H1 (cell line): Measurements from ENCODE around the gene HEBP2. TPM values are rescaled to one million over a fixed set of nuclear protein-coding genes. Genes with fewer than 3 reads are reported as not detected.

Source experiments
- CTCF ChIA-PET: fragments of 300-600 bp; sonication (Branson Sonifier 250); formaldehyde crosslinking; loops from one replicate; lab custom pipeline; 2021; ENCODE audit not compliant: partially characterized antibody; lab: Charles Lee
- POLR2A ChIA-PET: fragments of 300-600 bp; sonication (Branson Sonifier 250); formaldehyde crosslinking; loops from one replicate; lab custom pipeline; 2021; ENCODE audit warnings: inconsistent platforms; ENCODE audit not compliant: partially characterized antibody; lab: Charles Lee
- DNase-seq, 2 experiments: peaks; one replicate each; pipeline versions ENCODE4 v3.0.0 to v3.0.0-alpha.2; 2010 to 2022; ENCODE audit warnings: low spot score in 2 of 2, low read depth in 1 of 2, mixed read lengths in 1 of 2
- FAIRE-seq: peaks from 2 replicates; lab custom pipeline; 2011; peaks lifted over from hg19 to GRCh38; lab: Jason Lieb, UNC
- H2AFZ ChIP-seq: 2 replicates; pipeline ENCODE4 v1.8.1; 2012; ENCODE audit warnings: low read length, inconsistent platforms
- H2AK5ac ChIP-seq: 2 replicates; pipeline ENCODE4 v1.6.1; 2013; ENCODE audit warnings: low read depth, low read length
- H2BK120ac ChIP-seq: replicated peaks from 2 replicates; pipeline ENCODE3; 2013; ENCODE audit warnings: low read depth, low read length, inconsistent platforms
- H2BK12ac ChIP-seq: 2 replicates; pipeline ENCODE4 v1.6.1; 2013; ENCODE audit warnings: low read depth, low read length
- H2BK15ac ChIP-seq: 2 replicates; pipeline ENCODE4 v1.6.1; 2013; ENCODE audit warnings: low read length
- H2BK20ac ChIP-seq: 2 replicates; pipeline ENCODE4 v1.6.1; 2013; ENCODE audit warnings: low read length
- H2BK5ac ChIP-seq: 2 replicates; pipeline ENCODE4 v1.6.1; 2013; ENCODE audit warnings: low read depth, low read length
- H3K14ac ChIP-seq: 2 replicates; pipeline ENCODE4 v1.6.1; 2013; ENCODE audit warnings: inconsistent platforms; ENCODE audit not compliant: insufficient read length
- H3K18ac ChIP-seq: 2 replicates; pipeline ENCODE4 v1.6.1; 2013; ENCODE audit warnings: low read length; ENCODE audit errors: extremely low read depth
- H3K23ac ChIP-seq: 2 replicates; pipeline ENCODE4 v1.6.1; 2013; ENCODE audit warnings: inconsistent platforms; ENCODE audit not compliant: insufficient read length
- H3K23me2 ChIP-seq: 2 replicates; pipeline ENCODE4 v1.6.1; 2013; ENCODE audit warnings: low read depth, low read length
- H3K27ac ChIP-seq: 2 replicates; pipeline ENCODE4 v1.6.1; 2011; ENCODE audit warnings: low read depth, low read length, inconsistent platforms
- H3K27me3 ChIP-seq, 4 experiments: replicated peaks in 1 of 4; 1 replicate in 1 of 4; 2 replicates in 3 of 4; pipeline versions ENCODE4 v1.6.1 to v1.8.1; 2011 to 2013; ENCODE audit warnings: low read length in 3 of 4, mild to moderate bottlenecking in 3 of 4, inconsistent platforms in 2 of 4, mixed read lengths in 2 of 4, moderate library complexity in 1 of 4; ENCODE audit not compliant: control insufficient read depth in 3 of 4, insufficient read depth in 3 of 4; ENCODE audit errors: extremely low read depth in 1 of 4
- H3K36me3 ChIP-seq, 4 experiments: 2 replicates each; pipeline versions ENCODE4 v1.6.1 to v1.8.1; 2011 to 2013; ENCODE audit warnings: mild to moderate bottlenecking in 4 of 4, low read length in 3 of 4, moderate library complexity in 2 of 4, control low read depth in 1 of 4, inconsistent platforms in 1 of 4; ENCODE audit not compliant: insufficient read depth in 4 of 4, control insufficient read depth in 2 of 4
- H3K4ac ChIP-seq: replicated peaks from 2 replicates; pipeline ENCODE3; 2013; ENCODE audit warnings: low read length, low read depth, mixed read lengths, inconsistent platforms; ENCODE audit not compliant: insufficient read length
- H3K4me1 ChIP-seq, 4 experiments: replicated peaks in 1 of 4; 1 replicate in 1 of 4; 2 replicates in 3 of 4; pipeline versions ENCODE4 v1.6.1 to v1.8.1; 2011 to 2013; ENCODE audit warnings: low read length in 3 of 4, inconsistent platforms in 2 of 4, mixed read lengths in 1 of 4; ENCODE audit not compliant: insufficient read depth in 4 of 4, control insufficient read depth in 3 of 4
- H3K4me2 ChIP-seq, 2 experiments: 2 replicates each; pipeline versions ENCODE4 v1.6.1 to v1.8.1; 2011 to 2013; ENCODE audit warnings: low read depth in 2 of 2, low read length in 2 of 2, control low read depth in 1 of 2, inconsistent platforms in 1 of 2, mild to moderate bottlenecking in 1 of 2; ENCODE audit not compliant: insufficient read depth in 1 of 2
- H3K4me3 ChIP-seq, 4 experiments: fragments of 200-600, 300-600 bp in 1 of 4; sonication (generic), shearing (Covaris generic), sonication (Bioruptor Twin) in 1 of 4; 2 replicates each; pipeline versions ENCODE4 v1.5.1 to v1.8.1; 2011 to 2016; ENCODE audit warnings: low read length in 4 of 4, low read depth in 3 of 4, control low read depth in 2 of 4, inconsistent platforms in 2 of 4, mild to moderate bottlenecking in 2 of 4, mixed read lengths in 1 of 4, moderate library complexity in 1 of 4; ENCODE audit not compliant: insufficient read depth in 2 of 4; ENCODE audit errors: extremely low read depth in 1 of 4
- H3K56ac ChIP-seq: replicated peaks from 2 replicates; pipeline ENCODE3; 2013; ENCODE audit warnings: low read depth, mild to moderate bottlenecking, mixed read lengths, low read length, inconsistent platforms; ENCODE audit not compliant: insufficient read length
- H3K79me1 ChIP-seq: 2 replicates; pipeline ENCODE4 v1.6.1; 2013; ENCODE audit warnings: low read depth, low read length, control low read depth
- H3K79me2 ChIP-seq, 2 experiments: 2 replicates each; pipeline versions ENCODE4 v1.6.1 to v1.8.1; 2012 to 2013; ENCODE audit warnings: low read length in 2 of 2, mild to moderate bottlenecking in 2 of 2, inconsistent platforms in 1 of 2; ENCODE audit not compliant: insufficient read depth in 2 of 2, control insufficient read depth in 1 of 2
- H3K9ac ChIP-seq, 4 experiments: replicated peaks in 1 of 4; 1 replicate in 1 of 4; 2 replicates in 3 of 4; pipeline versions ENCODE4 v1.6.1 to v1.8.1; 2011 to 2013; ENCODE audit warnings: low read depth in 3 of 4, low read length in 3 of 4, control low read depth in 2 of 4, mild to moderate bottlenecking in 2 of 4, moderate library complexity in 2 of 4, inconsistent platforms in 1 of 4; ENCODE audit errors: extremely low read depth in 1 of 4
- H3K9me3 ChIP-seq, 2 experiments: 2 replicates each; pipeline versions ENCODE4 v1.6.1 to v1.8.1; 2012 to 2013; ENCODE audit warnings: mild to moderate bottlenecking in 2 of 2, moderate library complexity in 2 of 2, control low read depth in 1 of 2, inconsistent platforms in 1 of 2, low read depth in 1 of 2, low read length in 1 of 2, mixed read lengths in 1 of 2; ENCODE audit not compliant: insufficient read depth in 2 of 2
- H4K20me1 ChIP-seq, 2 experiments: replicated peaks in 1 of 2; 2 replicates each; pipeline versions ENCODE3 to v1.8.1; 2011 to 2013; ENCODE audit warnings: inconsistent platforms in 2 of 2, low read length in 2 of 2, mild to moderate bottlenecking in 1 of 2; ENCODE audit not compliant: insufficient read depth in 2 of 2, control insufficient read depth in 1 of 2
- H4K5ac ChIP-seq: 2 replicates; pipeline ENCODE4 v1.6.1; 2013; ENCODE audit warnings: low read length, low read depth, mixed read lengths, inconsistent platforms; ENCODE audit not compliant: insufficient read length
- H4K8ac ChIP-seq: 2 replicates; pipeline ENCODE4 v1.8.0; 2013; ENCODE audit warnings: mild to moderate bottlenecking, moderate library complexity, low read length, inconsistent platforms; ENCODE audit not compliant: insufficient read depth; ENCODE audit errors: extremely low read depth
- H4K91ac ChIP-seq: replicated peaks from 2 replicates; pipeline ENCODE3; 2013; ENCODE audit warnings: low read length, mixed read lengths, inconsistent platforms; ENCODE audit not compliant: insufficient read length
- EZH2 ChIP-seq: fragments of 200-600 bp; sonication (generic); IDR thresholded peaks from 2 replicates; pipeline ENCODE4 v1.7.1; 2012; ENCODE audit warnings: low read depth, mild to moderate bottlenecking, moderate library complexity, low read length, inconsistent platforms; ENCODE audit not compliant: severe bottlenecking
- POLR2AphosphoS5 ChIP-seq: IDR thresholded peaks from 2 replicates; pipeline ENCODE4 v1.6.1; 2011; ENCODE audit warnings: low read depth, low read length
- TAF7 ChIP-seq: optimal IDR thresholded peaks from 2 replicates; pipeline ENCODE3; 2011; ENCODE audit warnings: low read depth, mild to moderate bottlenecking, inconsistent platforms, low read length, moderate library complexity, borderline replicate concordance
- WGBS, 2 experiments: shearing (Covaris generic) in 1 of 2; methylation state at CpG; one replicate each; pipeline versions ENCODE4 v1.1.6 to v1.1.7; 2013 to 2015; ENCODE audit warnings: low lambda C conversion rate in 2 of 2, mixed read lengths in 2 of 2, inconsistent platforms in 1 of 2, low coverage in 1 of 2, missing lambda C conversion rate in 1 of 2; ENCODE audit not compliant: insufficient replicate concordance in 2 of 2, insufficient coverage in 1 of 2, insufficient read length in 1 of 2; ENCODE audit errors: extremely low coverage in 1 of 2, missing lambda C conversion rate in 1 of 2; 5-methylcytosine and 5-hydroxymethylcytosine counted together
- polyA plus RNA-seq, 7 experiments: library from polyadenylated mRNA; depleted of rRNA in 3 of 7; stranded (reverse) in 5 of 7; unstranded in 2 of 7; fragments of >200 nt in 5 of 7; fragments of 200-250 nt in 2 of 7; gene quantifications; 1 replicate in 5 of 7; 2 replicates in 1 of 7; 4 replicates in 1 of 7; pipeline versions ENCODE4 v1.2.1 to v1.2.3, GENCODE V29; 2011 to 2013; ENCODE audit warnings: missing spikeins in 2 of 7, mixed read lengths in 2 of 7
- total RNA-seq: library from RNA; stranded (reverse); fragmentation: NEBNext Ultra II Directional; extraction: Animal tissue kit (Norgen Biotek cat#: 25700); gene quantifications from 2 replicates; pipeline ENCODE4 v1.2.1, GENCODE V29; 2021

Gene HEBP2
- total and polyA plus RNA-seq, 2 of the 8 experiments (the other 6 are each of a cell fraction or from before 2014, with no cell fraction given) = 6.5 to 37.9 TPM

DNA sequence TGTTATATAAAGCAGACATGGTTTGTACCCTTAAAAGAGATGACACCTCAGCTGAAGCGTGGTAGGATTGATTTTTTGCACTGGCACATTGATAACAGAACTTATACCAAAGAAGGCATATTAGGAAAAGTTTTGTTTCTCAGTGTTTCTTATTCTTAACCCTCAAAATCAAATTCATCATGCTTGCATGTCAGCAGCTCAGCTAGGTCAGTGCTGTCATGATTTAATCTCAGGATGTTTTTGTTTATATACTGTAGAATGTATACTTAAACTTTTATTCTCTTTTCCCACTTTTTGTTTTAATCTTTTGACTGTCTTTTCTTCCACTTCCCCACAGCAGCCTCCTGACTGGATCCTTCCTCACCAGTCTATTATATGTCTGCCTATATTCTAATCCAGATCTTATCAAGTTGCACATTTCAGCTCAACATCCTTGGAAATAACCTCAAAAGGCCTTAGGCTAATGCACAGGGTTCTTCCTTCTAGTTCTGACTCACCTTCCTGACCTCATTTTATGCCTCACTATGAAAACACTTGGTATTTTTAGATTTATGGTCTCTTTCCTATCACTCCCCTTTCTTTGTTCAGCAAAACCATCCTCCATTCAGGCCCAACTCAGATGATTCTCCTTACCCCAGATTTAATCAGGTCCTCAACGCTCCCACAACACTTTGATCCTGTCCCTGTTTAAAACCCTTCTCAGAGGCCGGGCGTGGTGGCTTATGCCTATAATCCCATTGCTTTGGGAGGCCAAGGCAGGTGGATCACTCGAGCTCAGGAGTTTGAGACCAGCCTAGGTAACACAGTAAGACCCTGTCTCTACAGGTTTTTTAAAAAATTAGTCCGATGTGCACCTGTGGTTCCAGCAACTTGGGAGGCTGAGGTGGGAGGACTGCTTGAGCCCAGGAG lies 7.2 kb downstream of the HEBP2 start:
- Histone ChIP-seq H3K4ac (no peak overlapping the region), H3K79me2 (no peaks in the 10 kb centered on the region), H2BK20ac (no peak overlapping the region), H3K4me2 (no peak overlapping the region), H3K18ac (no peak overlapping the region), H3K4me1 (no peaks in the 10 kb centered on the region), H4K20me1 (no peaks in the 10 kb centered on the region), H3K27me3 (no peaks in the 10 kb centered on the region), H2AK5ac (no peak overlapping the region), H3K27ac (no peak overlapping the region), H2AFZ (no peak overlapping the region), H3K4me3 (no peak overlapping the region), H3K23me2 (no peaks in the 10 kb centered on the region), H2BK15ac (no peak overlapping the region), H4K91ac (no peak overlapping the region), H2BK5ac (no peak overlapping the region), H3K36me3 (peaks cover 9 to 40% (median 27%) of the 10 kb centered on the region in 4 experiments; a peak in 7 of 8 replicates), H2BK12ac (no peak overlapping the region), H4K8ac (no peak overlapping the region), H3K56ac (no peak overlapping the region), H3K9me3 (no peaks in the 10 kb centered on the region), H3K14ac (no peak overlapping the region), H3K23ac (no peak overlapping the region), H2BK120ac (no peak overlapping the region), H3K9ac (no peak overlapping the region), H4K5ac (no peak overlapping the region), H3K79me1 (no peaks in the 10 kb centered on the region; the same call in 1 of the 2 replicates)
- CTCF ChIA-PET = no interaction called here
- POLR2A ChIA-PET = no interaction called here
- DNase-seq (peak in 1 of 2 experiments; percentile 14), FAIRE-seq (no peak)
- 91% methylated on average over 6 of the region's 6 CpGs; no CpG with 5 or more reads in 1 of the 2 experiments for WGBS, 2 experiments
- no peak for TF ChIP-seq EZH2
- no peak for TF ChIP-seq TAF7
- TF ChIP-seq POLR2AphosphoS5 = no peak
